Superior temporal gyrus (tissue), 1 donor: Measurements from ENCODE around the gene QPRT.
"Not testable (repeated sequence)": the region's sequence is repeated elsewhere in the genome, so short reads cannot be mapped to it uniquely, and the experiment has no call there.

Experiments
- DNase-seq: peaks from one replicate; pipeline ENCODE4 v3.0.0-alpha.2; 2016; ENCODE audit errors: extremely low spot score

Gene QPRT

DNA sequence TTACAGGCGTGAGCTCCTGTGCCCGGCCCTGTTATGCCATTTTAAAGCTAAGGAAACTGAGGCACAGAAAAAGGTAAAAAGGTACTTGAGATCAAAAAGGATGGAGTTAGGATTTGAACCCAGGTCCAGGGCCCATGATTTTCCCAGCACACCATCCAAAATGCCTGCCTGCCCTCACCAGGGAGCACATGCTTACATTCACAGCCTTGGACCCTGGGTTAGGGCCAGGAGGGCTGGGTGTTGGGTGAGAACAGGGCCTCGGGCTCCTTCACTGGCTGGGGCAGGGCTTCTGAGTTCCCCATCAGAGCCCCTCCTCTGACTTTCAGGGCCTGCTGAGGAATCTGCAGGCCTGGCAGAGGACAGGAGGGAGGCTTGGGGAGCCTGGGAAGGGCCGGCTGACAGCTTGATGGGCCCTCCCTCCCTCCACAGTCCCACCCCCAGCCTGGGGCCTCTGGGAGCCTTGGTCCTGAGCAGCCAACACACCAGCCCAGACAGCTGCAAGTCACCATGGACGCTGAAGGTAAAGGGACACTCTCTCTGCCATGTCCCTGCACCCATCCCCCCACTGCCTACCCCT lies at the start of gene QPRT:
Gene QPRT, plus strand, starts transcription at position 490 of the 577 bp plus-strand sequence. Its CDS starts 18 bp downstream, at position 508.
- peak; percentile 13 for DNase-seq

DNA sequence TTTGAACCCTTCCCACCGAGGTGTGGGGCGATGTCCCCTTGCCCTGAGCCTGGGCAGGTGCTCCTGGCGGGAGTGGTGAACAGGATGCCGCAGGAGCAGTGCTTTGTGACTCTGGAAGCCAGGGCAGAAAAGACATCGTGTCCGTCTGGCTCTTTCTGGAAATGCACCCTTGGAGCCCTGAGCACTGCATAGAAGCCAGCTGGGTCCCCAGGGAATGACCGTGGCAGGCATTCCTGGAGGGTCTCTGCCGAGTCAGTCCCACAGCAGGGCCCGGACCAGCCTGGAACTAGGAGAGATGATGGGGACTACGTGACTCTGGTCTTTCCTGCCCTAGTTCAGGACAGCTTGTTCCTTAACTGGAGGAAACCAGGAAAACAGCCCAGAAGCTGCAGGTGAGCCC lies 49.7 kb upstream of the QPRT start:
- DNase-seq = not testable (repeated sequence)

DNA sequence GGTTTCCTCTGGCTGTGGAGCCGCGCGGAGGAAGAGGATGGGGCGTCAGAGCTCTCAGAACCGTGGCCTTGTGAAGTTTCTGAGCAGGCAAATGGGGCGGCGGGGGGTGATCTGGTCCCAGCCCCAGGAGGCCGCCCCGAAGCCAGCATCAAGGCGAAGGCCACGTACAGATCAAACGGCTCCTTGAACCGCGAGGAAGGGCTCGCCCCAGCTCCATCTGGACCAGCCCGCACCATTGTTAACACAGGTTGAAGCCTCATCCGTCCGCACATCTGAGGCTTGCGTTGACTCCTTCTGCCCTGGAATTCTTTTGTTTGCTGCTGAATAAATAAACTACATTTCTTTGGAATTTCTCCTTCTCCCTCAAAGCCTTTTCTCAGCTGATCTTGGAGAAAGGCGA lies 47.3 kb upstream of the QPRT start:
- not testable (repeated sequence) for DNase-seq

DNA sequence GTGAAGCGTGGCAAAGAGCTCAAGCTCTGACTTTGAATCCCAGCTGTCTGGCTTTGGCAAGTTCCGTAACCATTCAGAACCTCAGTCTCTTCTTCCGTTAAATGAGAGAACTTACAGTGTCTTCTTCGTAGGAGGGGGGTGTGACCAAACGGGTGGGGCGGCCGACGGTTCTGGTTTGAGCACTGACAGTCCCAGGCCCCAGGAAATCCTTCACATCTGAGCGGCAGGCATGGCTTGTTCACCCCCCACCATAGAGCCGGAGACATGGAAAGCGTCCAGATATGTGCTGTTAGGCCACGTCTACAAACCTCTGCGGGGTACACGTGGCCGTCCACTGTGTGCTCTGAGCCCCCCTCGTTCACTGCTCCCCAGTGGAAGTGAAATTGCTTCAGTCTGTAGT lies 43.1 kb upstream of the QPRT start:
- DNase-seq = not testable (repeated sequence)

DNA sequence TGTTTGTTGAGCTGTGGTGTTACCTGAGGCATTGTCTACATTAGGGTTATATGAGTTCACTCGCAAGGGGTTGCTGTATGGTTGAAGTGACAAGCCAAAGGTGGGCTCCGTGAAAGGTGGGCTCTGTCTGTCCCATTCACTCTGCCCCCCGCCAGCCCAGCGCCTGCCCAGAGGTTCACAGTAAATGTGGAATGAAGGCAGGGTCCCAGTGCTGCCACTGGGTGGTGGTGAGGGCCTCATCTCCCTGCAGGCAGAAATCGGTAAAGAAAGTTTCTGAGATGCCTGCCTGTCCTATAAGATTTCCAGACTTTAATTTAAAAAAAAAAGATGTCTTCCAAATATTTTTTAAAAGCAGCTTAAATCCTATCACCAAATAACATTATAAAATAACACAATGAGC lies 42.6 kb upstream of the QPRT start:
- DNase-seq = not testable (repeated sequence)

DNA sequence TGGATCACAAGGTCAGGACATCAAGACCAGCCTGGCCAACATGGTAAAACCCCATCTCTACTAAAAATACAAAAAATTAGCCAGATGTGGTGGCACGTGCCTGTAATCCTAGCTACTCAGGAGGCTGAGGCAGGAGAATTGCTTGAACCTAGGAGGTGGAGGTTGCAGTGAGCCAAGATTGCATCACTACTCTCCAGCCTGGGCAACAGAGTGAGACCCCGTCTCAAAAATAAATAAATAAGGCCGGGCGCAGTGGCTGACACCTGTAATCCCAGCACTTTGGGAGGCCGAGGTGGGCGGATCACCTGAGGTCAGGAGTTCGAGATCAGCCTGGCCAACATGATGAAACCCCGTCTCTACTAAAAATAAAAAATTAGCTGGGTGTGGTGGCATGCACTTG lies 40.2 kb upstream of the QPRT start:
- not testable (repeated sequence) for DNase-seq

DNA sequence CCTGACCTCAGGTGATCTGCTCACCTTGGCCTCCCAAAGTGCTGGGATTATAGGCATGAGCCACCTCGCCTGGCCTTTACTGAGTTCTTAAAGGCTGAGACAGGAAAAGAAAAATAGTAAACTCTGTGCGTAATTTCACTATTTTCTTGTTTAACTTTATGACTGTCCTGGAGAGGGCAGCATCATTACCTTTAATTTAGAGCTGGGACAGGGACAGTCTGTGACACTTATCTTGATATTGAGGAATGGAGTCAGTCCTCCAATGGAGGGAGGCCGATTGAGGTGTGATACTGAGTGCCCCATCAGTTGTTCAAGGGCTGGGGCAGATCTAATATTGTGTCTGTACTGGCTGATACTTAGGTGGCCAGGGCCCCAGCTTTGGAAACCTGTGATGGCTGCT lies 37.4 kb upstream of the QPRT start:
- DNase-seq = no peak

DNA sequence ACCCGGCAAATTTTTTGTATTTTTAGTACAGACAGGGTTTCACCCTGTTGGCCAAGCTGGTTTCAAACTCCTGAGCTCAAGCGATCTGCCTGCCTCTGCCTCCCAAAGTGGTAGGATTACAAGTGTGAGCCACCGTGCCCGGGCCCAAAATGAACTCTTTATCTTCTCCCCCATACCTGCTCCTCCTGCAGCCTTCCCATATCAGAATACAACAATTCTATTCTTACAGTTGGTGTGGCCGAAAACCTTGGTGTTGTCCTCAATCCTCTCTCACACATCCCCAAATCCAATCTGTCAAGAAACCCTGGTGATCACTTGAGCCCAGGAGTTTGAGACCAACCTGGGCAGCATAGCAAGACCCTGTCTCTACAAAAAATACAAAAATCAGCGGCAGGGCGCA lies 35.4 kb upstream of the QPRT start:
- DNase-seq = no peak

DNA sequence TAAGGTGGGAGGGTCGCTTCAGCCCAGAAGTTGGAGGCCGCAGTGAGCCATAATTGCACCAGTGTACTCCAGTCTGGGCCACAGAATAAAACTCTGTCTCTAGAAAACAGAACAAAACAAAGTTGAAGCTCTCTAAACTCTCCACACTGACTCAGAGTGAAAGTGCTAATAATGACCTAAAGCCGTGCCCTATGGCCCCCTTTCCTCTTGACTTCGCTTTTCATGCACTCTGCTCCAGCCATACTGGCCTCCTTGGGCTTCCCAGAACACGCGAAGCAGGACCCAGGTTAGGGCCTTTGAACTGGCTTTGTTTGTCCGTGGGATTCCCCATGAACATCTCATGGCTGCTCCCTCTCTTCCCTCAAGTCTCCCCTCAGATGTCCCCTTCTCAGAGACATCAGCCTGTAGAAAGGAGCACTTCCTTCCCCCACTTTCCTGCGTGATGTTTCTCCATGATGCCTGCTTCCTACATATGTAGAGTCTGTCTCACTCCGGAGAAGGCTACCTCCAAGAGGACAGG lies 34.6 kb upstream of the QPRT start:
- no peak for DNase-seq

DNA sequence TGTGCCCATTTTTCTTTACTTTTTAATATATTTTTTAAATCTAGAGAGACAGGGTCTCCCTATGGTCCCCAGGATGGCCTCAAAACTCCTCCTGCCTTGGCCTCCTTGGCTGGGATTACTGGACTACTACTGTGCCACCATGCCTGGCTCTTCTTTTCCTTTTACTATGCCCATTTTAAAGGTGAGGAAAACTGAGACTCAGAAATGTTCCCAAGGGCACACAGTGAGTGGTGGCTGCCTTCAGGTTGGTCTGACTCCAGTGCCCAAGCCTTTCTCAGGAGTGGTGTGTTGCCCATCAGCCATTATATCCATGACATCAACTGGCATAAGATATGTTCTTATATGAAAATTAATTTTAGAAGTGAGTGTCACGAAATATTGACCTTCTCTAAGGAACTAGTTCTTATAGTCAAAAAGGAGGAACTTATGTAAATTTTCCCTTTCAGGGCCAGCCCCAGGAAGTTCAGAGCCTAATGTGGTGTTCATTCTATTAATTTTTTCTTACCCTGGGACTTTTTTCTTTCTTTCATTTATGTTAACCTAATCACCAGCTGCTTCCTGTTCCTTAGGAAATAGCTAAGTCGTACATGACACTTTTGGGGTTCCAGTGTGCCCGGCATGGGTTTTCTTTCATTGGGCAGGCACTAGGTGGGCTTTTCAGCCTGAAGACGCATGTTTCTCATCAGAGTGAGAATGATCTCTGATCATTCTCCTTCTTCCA lies 33.8 kb upstream of the QPRT start:
- DNase-seq = no peak

DNA sequence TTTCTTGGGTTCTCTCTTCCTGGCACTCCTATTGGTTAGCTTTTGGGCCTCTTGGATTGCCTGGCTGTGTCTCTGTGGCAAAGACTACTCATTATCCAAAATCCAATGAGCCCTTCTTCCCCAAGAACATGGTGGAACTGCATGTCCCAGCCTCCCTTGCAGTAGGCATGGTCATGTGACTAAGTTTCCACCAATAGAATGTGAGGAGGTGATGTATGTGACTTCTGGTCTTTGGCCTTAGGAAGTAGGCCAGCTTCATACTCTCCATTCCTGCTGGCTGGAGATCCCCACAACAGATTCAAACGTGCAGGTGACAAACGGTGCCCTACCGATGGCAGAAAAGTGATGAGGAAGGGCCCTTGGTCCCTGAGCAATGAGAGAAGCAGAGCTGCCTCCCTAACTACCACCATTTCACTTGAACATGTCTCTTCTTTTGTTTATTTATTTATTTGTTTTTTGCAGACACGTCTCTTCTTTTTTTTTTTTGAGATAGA lies 33.2 kb upstream of the QPRT start:
- DNase-seq = no peak

DNA sequence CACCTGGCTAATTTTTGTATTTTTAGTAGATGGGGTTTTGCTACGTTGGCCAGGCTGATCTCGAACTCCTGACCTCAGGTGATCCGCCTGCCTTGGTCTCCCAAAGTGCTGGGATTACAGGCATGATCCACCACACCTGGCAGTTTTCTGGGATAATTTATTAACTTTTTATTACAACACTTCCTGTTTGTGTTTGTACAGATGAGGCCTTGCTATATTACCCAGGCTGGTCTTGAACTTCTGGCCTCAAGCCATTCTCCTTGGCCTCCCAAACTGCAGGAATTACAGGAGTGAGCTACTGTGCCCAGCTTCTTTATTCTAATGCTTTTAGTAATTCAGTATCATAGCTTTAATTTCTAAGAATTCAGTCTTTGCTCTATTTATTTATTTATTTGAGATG lies 32.0 kb upstream of the QPRT start:
- no peak for DNase-seq

DNA sequence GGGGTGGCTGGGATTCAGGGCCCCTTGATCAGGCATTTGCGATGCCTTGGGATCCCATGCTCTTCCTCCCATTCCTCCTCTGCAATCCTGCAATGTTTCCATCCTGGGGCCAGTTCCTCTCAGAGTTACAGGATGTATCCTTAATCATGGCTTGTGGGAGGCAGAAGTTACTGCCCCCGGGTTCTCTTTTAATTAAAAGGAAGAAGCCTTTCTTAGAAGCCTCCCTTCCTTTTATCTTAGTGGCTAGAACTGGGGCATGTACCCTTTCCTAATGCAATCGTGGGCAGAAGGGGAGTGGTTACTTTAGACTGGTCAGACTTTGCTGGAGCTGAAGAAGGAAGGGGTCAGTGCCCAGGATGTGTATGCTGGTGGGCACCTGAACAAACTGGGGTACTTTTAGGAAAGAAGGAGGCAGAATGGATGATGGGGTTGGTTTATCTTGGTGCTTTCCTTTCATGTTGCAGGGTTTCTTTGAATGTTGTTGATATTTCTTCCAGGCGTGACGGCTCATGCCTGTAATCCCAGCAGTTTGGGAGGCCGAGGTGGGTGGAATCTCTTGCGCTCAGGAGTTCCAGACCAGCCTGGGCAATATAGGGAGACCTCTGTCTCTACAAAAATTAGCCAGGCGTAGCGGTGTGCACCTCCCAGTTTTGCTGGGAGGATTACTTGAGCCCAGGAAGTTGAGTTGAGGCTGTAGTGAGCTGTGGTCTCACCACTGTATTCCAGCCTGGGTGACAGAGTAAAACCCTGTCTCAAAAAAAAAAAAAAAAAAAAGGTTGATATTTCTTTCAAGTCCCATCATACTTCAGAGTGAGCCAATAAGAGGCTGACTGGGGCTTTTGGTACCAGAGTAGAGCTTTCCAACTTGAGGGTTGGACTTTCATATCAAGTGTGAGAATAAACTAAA lies 29.1 kb upstream of the QPRT start:
- DNase-seq = no peak

DNA sequence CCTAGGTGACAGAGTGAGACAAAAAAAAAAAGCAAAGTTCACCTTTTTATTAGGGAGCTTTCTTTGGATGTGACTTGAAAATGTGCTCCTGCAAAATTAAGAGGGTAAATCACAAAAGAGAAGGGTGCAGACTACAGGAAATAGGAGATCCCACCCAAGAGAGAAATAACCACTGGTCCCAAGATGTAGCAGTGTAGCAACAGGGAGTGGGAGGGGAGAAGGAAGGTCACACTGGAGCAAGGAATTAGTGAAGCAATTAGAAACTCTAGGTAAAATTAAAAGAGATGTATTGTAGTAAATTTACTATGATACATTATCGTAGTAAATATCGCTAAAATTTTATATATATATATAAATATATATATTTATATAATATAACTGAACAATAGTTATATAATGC lies 28.2 kb upstream of the QPRT start:
- no peak for DNase-seq

DNA sequence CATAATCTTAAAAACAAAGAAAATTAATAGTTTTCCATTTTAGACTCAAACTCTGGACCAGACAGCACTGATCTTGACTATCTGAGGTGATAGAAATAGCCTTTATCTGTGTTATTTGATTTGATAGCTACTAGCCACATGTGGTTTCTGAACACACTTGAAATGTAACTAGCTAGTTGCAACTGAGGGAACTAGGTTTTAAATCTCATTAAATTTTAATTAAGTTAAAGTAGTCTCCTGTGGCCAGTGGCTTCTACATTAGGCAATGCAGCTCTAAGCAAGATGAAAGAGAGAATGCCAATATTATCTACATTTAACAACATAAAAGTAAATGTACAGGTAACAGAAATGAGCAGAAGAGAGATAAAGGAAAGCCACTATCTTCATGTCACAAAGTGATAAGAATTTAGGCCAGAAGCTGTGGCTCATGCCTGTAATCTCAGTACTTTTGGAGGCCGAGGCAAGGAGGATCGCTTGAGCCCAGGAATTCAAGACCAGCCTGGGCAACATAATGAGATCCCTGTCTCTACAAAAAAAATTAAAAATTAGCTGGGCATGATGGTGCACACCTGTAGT lies 27.1 kb upstream of the QPRT start:
- no peak for DNase-seq

DNA sequence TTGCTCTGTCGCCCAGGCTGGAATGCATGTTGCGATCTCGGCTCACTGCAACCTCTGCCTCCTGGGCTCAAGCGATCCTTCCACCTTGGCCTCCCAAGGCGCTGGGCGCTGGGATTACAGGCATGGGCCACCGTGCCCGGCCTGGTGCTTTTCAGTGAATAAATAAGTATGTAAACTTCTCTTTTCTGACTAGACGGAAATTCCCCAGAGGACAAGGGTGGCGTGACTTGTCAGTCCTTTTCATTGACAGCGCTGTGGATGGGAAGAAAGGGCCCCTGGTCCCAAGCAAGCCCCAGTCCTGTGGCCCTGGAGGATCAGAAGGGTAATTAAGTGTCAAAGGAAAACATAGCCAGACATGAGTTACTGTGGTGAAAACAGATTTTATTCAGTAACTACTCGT lies 25.5 kb upstream of the QPRT start:
- no peak for DNase-seq

DNA sequence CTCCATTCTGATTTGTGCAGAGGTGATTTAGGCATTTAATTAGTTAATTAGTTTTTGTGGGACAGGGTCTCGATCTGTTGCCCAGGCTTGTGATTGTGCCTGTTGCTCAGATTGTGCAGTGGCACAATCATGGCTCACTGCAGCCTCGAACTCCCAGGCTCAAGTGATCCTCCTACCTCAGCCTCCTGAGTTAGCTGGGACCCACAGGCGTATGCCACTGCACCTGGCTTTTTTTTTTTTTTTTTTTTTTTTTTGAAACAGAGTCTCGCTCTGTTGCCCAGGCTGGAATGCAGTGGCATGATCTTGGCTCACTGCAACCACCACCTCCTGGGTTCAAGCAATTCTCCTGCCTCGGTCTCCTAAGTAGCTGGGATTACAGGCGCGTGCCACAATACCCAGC lies 25.1 kb upstream of the QPRT start:
- not testable (repeated sequence) for DNase-seq

DNA sequence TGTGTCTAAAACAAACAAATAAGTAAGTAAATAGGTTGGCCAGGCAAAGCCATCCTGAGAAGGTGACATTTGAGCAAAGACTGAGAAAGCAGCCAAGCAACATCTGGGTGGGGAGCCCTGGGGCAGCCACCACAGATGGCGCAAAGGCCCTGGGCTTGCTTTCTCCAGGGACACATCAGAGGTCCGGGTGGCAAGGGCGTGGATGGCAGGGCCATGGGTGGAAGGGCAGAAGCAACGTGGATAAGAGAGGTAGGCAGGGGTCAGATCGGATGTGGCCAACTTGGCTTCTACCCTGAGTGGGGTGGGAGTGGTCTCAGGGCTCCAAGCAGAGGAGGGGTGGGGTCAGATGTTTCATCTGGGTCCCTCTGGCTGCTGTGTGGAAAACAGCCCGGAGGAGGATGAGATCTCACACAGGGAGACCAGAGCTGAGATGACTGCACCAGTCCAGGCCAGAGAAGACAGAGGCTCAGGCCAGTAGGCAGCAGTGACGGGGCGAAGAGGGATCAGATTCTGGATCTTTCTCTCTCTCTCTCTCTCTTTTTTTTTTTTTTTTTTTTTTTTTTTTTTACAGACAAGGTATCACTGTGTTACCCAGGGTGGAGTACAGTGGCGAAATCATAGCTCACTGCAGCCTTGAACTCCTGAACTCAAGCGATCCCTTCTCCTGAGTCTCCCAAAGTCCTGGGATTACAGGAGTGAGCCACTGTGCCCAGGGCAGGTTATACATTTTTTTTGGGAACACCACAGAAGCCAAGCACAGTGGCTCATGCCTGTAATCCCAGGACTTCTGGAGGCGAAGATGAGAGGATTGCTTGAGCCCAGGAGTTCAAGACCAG lies 22.1 kb upstream of the QPRT start:
- DNase-seq = no peak

DNA sequence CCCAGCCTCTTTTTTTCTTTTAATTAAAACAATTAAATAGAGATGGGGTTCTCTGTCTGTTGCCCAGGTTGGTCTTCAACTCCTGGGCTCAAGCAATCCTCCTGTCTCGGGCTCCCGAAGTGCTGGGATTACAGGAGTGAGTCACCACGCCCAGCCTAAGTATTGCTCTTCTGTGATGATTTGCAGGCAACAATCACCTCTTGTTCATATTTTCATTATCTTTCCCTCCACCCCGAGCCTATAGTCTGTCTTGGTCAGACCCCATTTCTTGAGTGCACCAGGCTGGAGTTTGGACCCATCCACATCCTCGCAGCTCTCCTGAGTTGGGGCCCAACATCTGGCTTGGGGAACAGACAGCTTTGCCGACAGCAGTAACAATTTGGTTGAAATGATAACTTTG lies 20.3 kb upstream of the QPRT start:
- DNase-seq = no peak

DNA sequence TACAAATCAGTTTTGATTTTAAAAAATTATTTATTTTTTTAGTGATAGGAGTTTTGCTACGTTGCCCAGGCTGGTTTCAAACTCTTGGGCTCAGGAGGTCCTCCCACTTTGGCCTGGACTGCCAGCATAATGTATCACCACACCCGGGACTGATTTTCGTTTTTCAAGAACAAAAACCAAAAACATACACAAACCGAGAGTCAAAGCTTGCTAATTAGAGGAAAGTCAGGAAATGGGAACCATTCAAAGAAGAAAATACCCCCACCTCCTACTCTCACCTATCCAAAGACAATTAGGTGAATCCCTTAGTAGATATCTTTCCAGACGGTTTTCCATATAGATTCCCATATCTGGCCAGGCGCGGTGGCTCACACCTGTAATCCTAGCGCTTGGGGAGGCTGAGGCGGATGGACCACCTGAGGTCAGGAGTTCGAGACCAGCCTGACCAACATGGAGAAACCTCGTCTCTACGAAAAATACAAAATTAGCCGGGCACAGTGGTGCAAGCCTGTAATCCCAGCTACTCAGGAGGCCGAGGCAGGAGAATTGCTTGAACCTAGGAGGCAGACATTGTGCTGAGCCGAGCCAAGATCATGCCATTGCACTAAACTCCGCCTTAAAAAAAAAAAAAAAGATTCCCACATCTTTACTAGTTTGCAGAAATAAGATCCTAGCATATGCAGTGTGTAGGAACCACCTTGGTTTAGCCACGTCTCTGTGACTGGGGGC lies 16.8 kb upstream of the QPRT start:
- DNase-seq = no peak

DNA sequence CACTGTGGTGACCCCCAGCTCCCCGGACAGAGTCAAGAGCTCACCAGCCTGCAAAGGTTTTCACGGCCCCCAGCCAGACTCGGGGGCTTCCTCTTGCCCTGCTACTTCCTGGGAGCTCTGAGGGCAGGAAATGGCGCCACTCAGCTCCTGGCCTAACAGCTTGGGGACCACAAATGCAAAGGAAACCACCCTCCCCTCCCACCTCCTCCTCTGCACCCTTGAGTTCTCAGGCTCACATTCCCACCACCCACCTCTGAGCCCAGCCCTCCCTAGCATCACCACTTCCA lies 16.3 kb upstream of the QPRT start:
- DNase-seq = no peak
